CD4-positive, alpha-beta T cell treated with Interleukin-21 for 1 hour (primary cell): ENCODE results near the gene LMF1.
"Not testable (repeated sequence)": the region's sequence is repeated elsewhere in the genome, so short reads cannot be mapped to it uniquely, and the experiment has no call there.

ENCODE experiments used
- DNase-seq: peaks from one replicate; pipeline ENCODE4 v3.0.0-alpha.2; 2020

The LMF1 gene

DNA sequence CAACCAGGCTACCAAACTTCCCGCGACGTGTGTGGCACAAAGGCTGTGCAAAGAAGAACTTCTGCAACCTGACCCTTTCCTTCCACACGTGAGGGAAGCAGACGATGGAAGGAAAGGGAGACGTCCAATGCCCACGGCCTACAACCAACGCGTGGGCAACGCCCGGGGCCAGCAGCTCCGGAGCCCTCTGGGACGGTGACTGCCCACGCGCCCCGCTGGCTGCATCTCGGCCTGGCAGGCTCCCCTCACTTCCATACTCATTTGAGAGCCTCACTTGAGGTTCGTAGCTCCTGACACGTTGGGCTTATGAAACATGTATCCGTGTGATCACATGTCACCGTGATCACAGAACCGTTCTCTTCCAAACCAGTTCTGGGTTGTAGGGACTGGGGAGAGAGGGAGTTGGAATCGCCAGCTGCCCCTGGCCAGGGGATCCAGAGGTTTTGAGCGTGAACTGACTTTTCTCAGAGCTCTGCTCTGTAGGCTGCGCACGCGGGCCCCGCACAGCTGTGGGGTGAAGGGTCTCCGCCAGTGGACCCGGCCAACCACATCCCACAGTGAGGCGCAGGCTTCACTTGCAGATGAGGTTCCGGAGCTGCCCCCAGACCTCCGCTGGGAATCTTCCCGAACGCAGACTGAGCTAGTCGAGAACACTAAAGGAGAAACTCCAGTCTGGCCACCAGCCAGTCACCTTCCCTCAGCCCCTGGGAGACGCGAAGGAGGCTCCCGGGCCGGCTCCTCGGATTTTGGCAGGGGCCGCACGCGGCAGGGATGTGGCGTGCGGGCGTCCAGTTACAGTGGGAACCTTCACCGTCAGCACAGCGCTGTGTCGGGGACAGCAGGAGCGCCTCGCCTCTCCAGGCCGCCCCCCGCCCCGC is 1.0 kb downstream of the LMF1 start:
- no peak for DNase-seq

DNA sequence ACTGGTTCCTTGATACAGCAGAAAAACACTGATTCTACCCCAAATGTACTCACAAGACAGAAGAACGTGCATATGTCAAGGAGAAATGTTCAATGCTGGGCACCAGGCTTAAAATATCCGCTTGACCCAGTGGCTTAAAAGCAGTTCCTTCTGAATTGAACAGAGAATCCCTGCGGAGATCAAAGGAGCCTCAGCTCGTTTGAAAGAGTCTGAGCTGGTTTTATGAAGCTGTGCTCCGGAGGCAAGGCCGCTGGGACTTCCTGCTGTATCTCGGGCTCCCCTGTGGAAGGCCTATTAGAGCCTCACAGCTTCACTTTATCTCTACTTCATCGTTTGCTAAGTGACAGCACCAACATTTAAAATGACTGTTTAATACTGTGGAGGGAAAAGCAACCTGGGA is 2.2 kb downstream of the LMF1 start:
- DNase-seq, result no peak

DNA sequence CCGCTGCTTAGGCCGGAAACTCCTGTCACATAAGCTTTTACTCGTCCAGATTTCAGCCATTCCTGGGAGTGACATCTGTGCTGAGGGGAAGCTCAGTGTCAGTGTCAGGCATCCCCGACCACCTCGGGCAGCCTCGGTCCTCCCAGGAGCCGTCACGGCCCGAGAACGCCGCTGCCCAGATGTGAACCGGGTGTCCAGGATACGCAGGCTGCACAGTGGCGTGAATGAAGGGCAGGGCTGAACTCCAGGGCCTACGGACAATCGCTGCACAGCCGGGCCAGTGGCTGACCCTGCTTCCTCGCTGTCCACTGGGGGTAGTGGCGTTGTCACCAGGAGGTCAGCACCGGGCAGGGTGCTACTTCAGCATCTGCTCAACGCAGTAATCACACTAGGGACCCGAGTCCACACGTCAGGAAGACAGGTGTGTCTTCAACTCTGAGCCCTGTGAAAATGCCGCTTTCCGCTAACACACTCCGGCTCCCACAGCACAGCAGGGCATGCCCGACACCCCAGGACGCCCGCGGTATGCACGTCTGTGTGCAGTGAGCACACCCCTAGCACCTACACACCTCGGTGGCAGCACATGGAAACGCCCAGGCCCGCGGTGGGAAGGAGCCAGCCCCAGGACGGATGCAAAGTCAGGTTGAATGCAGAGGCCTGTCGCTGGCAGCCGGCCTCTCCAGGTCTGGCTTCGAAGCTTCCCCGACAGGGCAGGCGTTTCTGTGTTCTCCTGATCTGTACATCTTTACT is 3.1 kb downstream of the LMF1 start:
- DNase-seq, result no peak

DNA sequence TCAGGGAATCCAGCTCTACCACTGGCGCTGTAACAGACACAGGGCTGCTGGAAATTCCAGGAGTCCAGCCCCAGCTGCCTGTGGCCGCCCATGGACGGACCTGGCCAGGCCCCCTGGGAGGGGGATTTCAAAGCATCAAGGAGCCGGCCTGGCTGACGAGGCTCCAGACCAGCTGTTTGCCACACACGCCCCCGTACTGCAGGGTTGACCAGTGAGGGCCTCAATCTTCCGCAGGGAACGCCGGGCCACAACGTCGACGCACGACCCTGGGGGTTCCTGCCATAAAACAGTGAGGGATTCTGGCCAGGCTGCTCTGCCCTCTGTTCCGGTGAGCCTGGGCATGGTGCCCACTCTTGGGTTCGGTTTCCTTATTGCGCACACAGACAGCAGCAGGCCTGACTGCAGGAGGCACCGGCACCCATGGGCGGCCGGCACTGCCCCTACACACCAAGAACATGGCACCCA is 3.7 kb downstream of the LMF1 start:
- no peak for DNase-seq

DNA sequence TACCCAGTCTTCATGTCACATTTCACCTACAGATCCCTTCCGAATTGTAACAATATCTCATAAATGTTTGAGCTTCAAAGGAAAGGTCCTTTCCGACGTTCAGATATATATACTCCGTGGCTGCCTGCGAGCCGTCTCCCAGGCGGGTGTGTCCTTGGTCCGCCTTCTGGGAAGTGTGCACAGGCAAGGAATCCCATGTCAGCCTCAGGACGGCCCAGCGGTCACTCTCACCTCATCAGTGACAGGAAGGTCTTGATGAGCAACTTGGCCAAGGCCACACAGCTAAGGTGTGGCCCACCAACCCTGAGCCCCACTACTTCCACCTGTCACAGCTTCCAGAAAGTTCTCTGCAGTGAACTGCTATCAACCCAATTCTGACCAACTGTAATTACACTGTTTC is 4.3 kb downstream of the LMF1 start:
- no peak for DNase-seq

DNA sequence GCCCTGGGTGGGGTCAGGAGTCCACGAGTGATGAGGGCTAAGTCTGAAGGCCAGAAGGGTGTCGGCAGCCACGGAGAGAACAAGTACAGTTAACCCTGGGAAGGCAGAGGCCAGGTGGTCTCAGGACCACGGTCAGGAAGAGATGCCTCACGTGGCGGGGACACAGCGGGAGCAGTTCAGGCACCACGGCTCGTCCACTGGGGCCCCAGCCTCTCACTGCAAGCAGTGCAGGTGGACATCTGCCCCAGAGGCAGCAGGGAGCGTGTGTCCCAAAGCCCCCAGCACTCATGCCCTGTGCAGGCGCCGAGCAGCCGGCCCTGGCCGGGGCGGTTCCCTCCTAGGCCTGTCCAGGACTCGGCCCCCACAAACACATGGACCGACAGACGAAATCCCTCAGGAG is 4.7 kb downstream of the LMF1 start:
- DNase-seq, result no peak

DNA sequence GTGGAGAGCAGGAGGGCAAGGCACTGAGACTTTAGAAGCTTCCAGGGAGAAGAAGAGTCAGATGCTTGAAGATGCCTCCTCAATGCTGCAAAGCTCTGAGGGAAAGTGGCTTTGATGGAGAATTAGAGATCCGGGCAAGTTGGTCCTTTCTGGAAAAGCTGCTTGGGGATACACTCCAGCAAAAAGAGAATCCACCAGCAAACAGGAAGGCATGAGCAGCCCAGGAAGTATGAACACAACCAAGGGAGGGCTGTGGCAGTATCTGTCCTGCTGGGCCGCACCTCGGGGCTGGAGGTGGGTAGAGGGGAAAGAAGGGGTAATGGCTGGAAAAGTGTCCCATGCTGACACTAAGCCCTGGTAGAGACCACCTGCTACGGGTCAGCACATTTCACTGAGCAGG is 5.3 kb downstream of the LMF1 start:
- no peak for DNase-seq

DNA sequence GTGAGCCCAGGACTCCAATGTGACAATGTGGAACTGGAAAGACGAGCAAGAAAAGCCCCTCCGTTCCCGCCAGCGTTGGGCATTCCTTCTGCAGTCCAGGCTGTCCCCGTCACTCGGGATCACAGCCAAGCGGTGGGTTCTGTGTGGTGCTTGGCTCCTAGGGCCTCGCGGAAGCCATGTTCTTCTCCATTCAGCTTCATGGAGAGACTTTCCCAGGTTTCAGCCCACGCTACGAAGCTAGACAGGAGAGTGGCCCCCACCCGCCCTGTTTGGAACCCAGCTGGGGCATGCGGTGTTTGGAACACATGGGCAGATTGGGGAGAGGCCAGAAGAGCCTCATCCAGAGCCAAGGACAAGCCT is 5.8 kb downstream of the LMF1 start:
- no peak for DNase-seq

DNA sequence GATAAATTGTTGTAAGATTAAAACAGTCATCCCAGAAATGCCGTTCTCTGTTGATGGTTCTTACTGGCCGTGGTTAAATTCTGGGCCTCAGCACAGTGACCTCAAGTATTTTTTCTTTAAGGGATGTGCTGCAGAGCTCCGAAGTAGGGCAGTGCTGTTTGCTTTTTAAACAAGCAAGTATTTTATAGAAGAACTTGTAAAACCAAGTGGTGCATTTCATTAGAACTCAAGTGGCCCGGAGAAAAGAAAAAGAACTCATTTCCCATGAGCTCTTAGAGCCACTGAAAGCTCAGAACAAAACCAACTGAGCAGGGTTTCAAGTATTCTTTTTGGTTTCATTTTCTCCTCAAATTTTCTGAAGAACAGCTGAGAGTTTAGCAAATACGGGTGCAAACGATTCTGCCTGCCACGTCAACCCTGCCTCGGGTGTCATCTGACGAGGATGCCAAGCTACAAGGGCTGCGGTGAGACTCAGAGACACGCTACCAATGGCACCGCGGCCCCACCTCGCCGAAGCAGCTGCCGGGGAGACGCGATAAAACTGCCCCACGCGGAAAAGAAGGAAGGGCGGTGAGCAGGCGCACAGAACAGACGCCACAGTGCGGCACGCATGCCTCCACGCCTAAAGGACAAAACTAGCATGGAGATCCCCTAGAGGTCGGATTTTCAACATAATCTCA is 6.3 kb downstream of the LMF1 start:
- DNase-seq, result peak; percentile 84

DNA sequence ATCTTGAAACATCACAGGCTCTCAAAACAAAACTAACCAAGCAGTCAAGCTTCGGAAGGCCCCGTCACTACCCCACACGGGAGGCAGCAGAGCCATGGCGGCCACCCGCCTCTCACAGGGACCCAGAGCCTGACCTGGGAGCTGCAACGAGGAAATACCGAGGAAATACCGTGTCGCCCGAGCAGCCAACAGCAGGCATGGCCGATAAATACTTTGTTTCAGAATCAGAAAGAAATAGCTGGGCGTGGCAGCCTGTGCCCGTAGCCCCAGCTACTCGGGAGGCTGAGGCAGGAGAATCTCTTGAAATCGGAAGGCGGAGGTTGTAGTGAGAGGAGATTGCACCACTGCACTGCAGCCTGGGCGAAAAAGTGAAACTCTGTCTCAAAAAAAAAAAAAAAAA is 6.9 kb downstream of the LMF1 start:
- peak; percentile 13 for DNase-seq

DNA sequence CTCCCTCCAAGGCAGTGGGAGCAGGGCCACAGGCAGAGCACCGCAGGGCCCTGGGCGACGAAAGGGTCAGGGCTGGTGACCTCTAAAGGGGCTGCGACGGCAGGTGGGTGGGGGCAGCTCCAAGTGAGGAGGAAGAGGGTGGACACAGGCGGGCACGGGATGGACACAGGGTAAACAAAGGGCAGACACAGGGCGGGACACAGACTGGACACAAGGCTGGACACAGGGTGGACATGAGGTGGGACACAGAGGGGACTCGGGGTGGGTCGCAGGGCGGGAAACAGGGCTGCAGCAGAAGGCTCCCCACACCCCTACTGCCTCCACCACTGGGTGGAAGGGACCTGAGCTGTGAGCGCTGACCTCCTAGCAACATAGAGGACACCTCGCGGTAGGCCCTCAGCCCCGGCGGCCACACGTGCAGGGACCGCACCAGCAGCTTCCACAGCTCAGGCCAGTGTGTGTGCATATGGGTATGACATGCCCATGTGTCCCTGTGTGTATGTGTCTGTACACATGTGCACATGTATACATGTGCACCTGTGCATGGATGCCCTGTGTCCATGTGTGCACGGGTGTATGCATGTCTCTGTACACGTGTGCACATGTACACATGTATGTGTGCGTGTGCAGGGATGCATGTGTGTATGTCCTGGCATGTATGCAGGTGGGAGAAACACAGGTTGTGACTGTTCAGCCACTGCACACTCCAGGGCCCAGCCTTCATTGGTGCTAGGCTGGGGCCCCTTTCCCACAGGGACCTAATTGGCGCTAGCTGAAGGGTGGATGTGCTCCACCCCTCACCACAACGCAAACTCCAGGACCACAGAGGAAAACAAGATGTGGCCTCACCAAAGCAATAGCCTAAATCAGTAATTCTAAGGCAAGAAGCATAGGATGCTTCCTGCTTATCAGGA is 7.6 kb downstream of the LMF1 start:
- DNase-seq, result no peak

DNA sequence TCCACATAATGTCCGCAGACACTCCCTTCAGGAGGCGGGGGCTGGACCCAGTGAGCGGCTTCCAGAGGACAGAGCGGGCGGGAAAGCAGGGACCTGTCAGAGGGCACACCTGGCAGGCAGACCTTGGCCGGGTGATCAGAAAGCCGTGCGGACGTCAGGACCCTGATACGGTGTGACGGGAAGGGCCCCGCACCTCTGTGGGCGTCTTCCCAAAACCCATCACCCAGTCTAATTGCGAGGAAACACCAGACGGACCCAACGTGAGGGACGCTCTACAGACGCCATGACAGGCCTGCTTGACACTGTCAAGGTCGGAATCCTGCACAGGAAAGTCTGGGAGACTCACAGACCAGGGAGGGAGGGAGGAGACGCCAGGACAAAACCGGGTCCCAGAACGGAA is 8.4 kb downstream of the LMF1 start:
- DNase-seq, result no peak

DNA sequence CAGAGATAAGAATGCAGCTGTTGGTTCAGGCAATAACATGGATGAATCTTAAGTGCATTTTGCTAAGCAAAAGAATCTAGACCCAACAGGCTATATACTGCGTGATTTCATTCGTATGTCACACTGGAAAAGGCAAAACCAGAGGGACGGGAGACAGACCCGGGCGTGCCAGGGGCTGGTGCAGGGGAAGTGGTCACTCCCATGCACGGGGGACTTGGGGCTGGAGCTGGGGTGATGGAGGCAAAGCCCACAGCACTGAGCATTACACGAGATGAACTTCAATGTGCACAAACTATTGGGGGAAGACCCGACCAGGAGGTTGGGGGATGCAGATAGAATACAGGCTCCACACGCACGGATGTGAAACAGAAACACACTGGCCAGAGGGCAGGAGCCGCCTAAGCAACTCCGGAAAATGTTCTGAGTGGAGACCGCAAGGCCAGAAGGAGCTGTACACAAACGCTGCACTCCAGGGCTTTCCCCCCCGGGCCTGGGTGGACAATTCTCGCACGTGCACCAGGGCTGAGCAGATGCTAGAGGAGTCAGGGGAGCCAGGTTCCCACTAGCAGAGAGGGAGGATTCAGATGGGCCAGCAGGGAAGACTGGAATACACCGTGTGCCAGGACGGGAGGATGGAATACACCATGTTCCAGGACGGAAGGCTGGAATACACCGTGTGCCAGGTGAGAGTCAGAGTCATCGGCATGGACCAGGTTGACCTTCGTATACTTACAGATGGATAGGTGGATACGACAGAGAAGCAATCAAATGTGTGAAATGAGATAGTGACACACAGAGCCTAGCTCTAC is 11.3 kb downstream of the LMF1 start:
- no peak for DNase-seq

DNA sequence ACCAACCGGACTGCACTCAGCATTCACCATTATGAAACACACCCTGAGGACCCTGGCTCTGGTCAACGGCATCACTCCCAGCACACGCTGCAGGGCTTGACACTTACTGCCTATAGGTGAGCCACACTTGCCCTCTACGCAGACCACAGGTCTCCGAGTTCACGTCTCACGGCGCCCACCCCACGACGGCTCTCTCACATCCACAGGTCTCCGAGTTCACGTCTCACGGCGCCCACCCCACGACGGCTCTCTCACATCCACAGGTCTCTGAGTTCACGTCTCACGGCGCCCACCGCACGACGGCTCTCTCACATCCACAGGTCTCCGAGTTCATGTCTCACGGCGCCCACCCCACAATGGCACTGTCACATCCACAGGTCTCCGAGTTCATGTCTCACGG is 15.0 kb downstream of the LMF1 start:
- DNase-seq, result not testable (repeated sequence)

DNA sequence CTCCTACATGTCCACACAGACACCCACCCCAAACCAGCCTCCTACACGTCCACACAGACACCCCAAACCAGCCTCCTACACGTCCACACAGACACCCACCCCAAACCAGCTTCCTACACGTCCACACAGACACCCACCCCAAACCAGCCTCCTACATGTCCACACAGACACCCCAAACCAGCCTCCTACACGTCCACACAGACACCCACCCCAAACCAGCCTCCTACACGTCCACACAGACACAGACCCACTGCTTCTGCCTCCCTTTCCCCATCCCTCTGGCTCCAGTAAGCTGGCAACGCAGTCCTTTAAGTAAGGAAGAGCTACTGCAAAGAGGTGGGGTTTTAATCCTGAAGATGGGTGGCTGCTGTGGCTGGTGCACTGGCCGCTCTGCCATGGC is 17.0 kb downstream of the LMF1 start:
- DNase-seq, result not testable (repeated sequence)

DNA sequence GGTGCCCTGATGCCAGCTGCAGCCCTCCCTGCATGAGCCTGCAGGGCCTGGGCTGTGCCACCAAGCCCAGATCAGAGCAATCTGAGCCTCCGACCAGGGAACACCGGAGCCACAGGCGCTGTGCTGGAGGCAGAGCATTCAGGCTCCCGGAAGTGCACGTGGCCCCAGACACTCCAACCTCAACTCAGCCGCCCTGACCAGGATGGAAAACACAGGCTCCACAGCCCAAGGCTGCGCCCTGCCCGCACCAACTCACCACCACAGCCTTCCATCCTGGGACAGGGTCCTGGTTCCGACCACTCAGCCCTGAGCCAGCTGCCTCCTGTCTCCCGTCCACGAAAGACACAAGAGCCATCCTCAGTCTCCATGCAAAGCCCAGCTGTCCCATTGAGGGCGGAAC is 18.5 kb downstream of the LMF1 start:
- no peak for DNase-seq

DNA sequence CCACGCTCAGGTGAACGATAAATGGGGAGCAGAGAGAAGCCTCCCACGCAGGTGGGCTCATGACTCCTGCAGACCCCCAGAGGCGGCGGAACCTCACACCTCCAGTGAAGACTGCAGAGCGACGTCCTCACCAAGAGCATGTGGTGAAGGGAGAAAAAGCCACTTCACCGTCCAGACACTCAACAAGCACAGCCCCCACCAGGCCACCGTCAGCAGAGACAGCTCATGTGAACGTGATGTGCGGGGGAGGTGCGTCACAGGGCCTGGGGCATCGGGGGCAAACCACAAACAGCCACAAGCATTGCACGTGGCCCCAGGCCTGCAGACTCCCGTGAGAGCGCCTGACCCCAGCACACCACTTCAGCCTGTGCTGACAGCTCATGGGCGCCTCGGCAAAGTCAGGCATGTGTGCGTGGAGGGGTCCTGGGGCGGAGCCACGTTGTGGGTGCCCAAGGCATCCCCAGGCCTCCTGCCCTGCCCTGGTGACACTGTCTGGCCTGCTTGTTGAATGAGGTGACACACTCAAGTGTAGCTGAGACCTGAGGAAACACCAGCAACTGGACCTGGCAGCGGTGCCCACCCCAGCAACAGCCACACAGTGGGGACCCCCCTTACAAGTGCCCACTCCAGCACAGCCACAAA is 19.0 kb downstream of the LMF1 start:
- no peak for DNase-seq

DNA sequence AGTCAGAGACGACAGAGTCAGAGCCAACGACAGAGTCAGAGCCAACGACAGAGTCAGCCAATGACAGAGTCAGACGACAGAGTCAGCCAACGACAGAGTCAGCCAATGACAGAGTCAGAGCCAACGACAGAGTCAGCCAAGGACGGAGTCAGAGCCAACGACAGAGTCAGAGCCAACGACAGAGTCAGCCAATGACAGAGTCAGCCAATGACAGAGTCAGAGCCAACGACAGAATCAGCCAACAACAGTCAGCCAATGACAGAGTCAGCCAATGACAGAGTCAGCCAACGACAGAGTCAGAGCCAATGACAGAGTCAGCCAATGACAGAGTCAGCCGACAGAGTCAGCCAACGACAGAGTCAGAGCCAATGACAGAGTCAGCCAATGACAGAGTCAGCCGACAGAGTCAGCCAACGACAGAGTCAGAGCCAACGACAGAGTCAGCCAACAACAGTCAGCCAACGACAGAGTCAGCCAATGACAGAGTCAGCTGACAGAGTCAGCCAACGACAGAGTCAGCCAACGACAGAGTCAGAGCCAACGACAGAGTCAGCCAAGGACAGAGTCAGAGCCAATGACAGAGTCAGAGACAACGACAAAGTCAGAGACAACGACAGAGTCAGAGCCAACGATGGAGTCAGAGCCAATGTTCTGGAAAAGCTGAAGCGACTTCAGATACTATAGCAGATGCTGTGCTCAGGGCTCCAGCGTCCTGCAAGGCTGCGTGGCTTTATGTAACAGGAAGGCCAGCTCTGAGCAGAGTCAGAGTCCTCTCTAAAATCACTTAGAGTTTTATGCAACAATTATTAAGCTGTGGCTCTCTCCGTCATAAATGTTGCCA is 19.8 kb downstream of the LMF1 start:
- not testable (repeated sequence) for DNase-seq

DNA sequence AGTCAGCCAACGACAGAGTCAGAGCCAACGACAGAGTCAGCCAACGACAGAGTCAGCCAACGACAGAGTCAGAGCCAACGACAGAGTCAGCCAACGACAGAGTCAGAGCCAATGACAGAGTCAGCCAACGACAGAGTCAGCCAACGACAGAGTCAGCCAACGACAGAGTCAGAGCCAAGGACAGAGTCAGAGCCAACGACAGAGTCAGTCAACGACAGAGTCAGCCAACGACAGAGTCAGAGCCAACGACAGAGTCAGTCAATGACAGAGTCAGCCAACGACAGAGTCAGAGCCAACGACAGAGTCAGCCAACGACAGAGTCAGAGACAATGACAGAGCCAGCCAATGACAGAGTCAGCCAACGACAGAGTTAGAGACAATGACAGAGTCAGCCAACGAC is 22.0 kb downstream of the LMF1 start:
- DNase-seq, result not testable (repeated sequence)

DNA sequence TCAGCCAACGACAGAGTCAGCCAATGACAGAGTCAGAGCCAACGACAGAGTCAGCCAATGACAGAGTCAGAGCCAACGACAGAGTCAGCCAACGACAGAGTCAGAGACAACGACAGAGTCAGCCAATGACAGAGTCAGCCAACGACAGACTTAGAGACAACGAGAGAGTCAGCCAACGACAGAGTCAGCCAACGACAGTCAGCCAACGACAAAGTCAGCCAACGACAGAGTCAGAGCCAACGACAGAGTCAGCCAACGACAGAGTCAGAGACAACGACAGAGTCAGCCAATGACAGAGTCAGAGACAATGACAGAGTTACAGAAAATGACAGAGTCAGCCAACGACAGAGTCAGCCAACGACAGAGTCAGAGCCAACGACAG is 22.9 kb downstream of the LMF1 start:
- not testable (repeated sequence) for DNase-seq
